Activated CD8-positive, alpha-beta T cell treated with anti-CD3 and anti-CD28 coated beads for 36 hours (primary cell): ENCODE data around the gene LRSAM1. TPM values are rescaled to one million over a fixed set of nuclear protein-coding genes. Genes with fewer than 3 reads are reported as not detected.

Source experiments
- ATAC-seq: fragments of 200-7000 bp; cut with Tn5 transposase; one replicate; pipeline ENCODE4 v1.10.0; 2021; ENCODE audit warnings: mild to moderate bottlenecking, moderate library complexity
- CTCF ChIA-PET: fragments of 350-600 bp; sonication (Branson Sonifier 250); formaldehyde crosslinking; loops from one replicate; lab custom pipeline; 2021; ENCODE audit warnings: antibody characterized with exemption; lab: Charles Lee
- POLR2A ChIA-PET: fragments of 350-600 bp; sonication (Branson Sonifier 250); formaldehyde crosslinking; loops from one replicate; lab custom pipeline; 2021; ENCODE audit warnings: antibody characterized with exemption; lab: Charles Lee
- DNase-seq: peaks from one replicate; pipeline ENCODE4 v3.0.0-alpha.2; 2020
- H3K27ac Mint-ChIP-seq: one replicate; pipeline ENCODE4 v1.8.0; 2021; ENCODE audit warnings: mild to moderate bottlenecking, mixed read lengths
- H3K27me3 Mint-ChIP-seq: one replicate; pipeline ENCODE4 v1.8.0; 2021; ENCODE audit warnings: mixed read lengths
- H3K36me3 Mint-ChIP-seq: one replicate; pipeline ENCODE4 v1.8.0; 2021; ENCODE audit warnings: low read depth, mixed read lengths
- H3K4me1 Mint-ChIP-seq: one replicate; pipeline ENCODE4 v1.8.0; 2021; ENCODE audit warnings: low read depth, mixed read lengths
- H3K4me3 Mint-ChIP-seq: one replicate; pipeline ENCODE4 v1.8.0; 2021; ENCODE audit warnings: mild to moderate bottlenecking, moderate library complexity, mixed read lengths
- H3K9me3 Mint-ChIP-seq: one replicate; pipeline ENCODE4 v1.8.0; 2021; ENCODE audit warnings: mixed read lengths
- CTCF ChIP-seq: fragments of 200-600 bp; IDR thresholded peaks from one replicate; pipeline ENCODE4 v1.8.0; 2022; ENCODE audit warnings: antibody characterized with exemption, mild to moderate bottlenecking
- intact Hi-C: fragments of 100-400 bp; cut with micrococcal nuclease; formaldehyde crosslinking; loops from one replicate; pipeline ENCODE4 v1.10.0; 2022
- total RNA-seq, 2 experiments: library from RNA; stranded (reverse); gene quantifications; one replicate each; pipeline ENCODE4 v1.2.3, GENCODE V29; 2021

LRSAM1 gene
- total RNA-seq, 2 experiments from 2014 or later, result 17.1 to 18.6 TPM

GRCh38 chr9:127430415-127430814 is 20.9 kb upstream of the LRSAM1 start:
- no peak overlapping the region for H3K27ac Mint-ChIP-seq
- H3K36me3 Mint-ChIP-seq, result peaks cover 64% of the 10 kb centered on the region
- no peaks in the 10 kb centered on the region for H3K27me3 Mint-ChIP-seq
- ATAC-seq (no peak), DNase-seq (no peak)
- POLR2A ChIA-PET, result interaction anchor here (0.6 to 2.8 kb wide), 3 partner anchors 14 to 245 kb away, joined by 3 to 13 read pairs (median 3); no protein-coding TSS in a partner anchor
- no peaks in the 10 kb centered on the region for H3K9me3 Mint-ChIP-seq
- H3K4me3 Mint-ChIP-seq, result no peak overlapping the region
- TF ChIP-seq CTCF, result no peak
- H3K4me1 Mint-ChIP-seq, result peaks cover 32% of the 10 kb centered on the region
- intact Hi-C loops, result no loop called here
- CTCF ChIA-PET, result no interaction called here

GRCh38 chr9:127437497-127438264 is 13.6 kb upstream of the LRSAM1 start:
- Mint-ChIP-seq H3K4me3 (no peak overlapping the region), H3K27ac (peak overlapping the region; percentile 72), H3K4me1 (peaks cover 16% of the 10 kb centered on the region), H3K9me3 (no peaks in the 10 kb centered on the region), H3K27me3 (no peaks in the 10 kb centered on the region), H3K36me3 (peaks cover 72% of the 10 kb centered on the region)
- no peak for TF ChIP-seq CTCF
- ATAC-seq (peak; percentile 86), DNase-seq (peak; percentile 54)
- ChIA-PET POLR2A (interaction anchor here (0.9 to 5.4 kb wide), 4 partner anchors 10 to 13 kb away, joined by 3 to 40 read pairs (median 12); partner anchors contain the start of genes LRSAM1 and RPL12), CTCF (interaction anchor here (1.3 kb wide), 1 partner anchor 17 kb away, joined by 3 read pairs; no protein-coding TSS in a partner anchor)
- intact Hi-C loops, result no loop called here

GRCh38 chr9:127438394-127438793 is 12.9 kb upstream of the LRSAM1 start:
- no peak overlapping the region for H3K4me3 Mint-ChIP-seq
- CTCF ChIA-PET, result no interaction called here
- ATAC-seq (no peak), DNase-seq (no peak)
- peaks cover 71% of the 10 kb centered on the region for H3K36me3 Mint-ChIP-seq
- peaks cover 16% of the 10 kb centered on the region for H3K4me1 Mint-ChIP-seq
- intact Hi-C loops, result no loop called here
- POLR2A ChIA-PET, result interaction anchor here (0.6 to 5.4 kb wide), 4 partner anchors 9 to 157 kb away, joined by 3 to 40 read pairs (median 4); partner anchors contain the start of genes LRSAM1 and RPL12
- TF ChIP-seq CTCF, result no peak
- no peaks in the 10 kb centered on the region for H3K27me3 Mint-ChIP-seq
- no peaks in the 10 kb centered on the region for H3K9me3 Mint-ChIP-seq
- peak overlapping the region; percentile 50 for H3K27ac Mint-ChIP-seq

- Mint-ChIP-seq H3K4me3 (no peak overlapping the region), H3K9me3 (peaks cover 14% of the 10 kb centered on the region), H3K36me3 (peaks cover 86% of the 10 kb centered on the region), H3K27me3 (no peaks in the 10 kb centered on the region), H3K4me1 (peaks cover 28% of the 10 kb centered on the region), H3K27ac (peak overlapping the region; percentile 14)
- POLR2A ChIA-PET, result interaction anchor here (0.6 to 1.9 kb wide), 10 partner anchors 8 to 335 kb away, joined by 3 to 10 read pairs (median 4); partner anchors contain the start of gene ZNF79
- no peak for ATAC-seq
- DNase-seq, result no peak
- intact Hi-C loops, result no loop called here
- no peak for TF ChIP-seq CTCF
- CTCF ChIA-PET, result no interaction called here
These were observed 6.9 kb upstream of the LRSAM1 start for GRCh38 chr9:127444283-127444920.
